Hematopoietic multipotent progenitor cell treated with erythropoietin and hydrocortisone succinate and interleukin-3 and kit ligand, for 15 days (in vitro differentiated cells): Measurements from ENCODE around the gene UBE2F.
"Not testable (repeated sequence)": the region's sequence is repeated elsewhere in the genome, so short reads cannot be mapped to it uniquely, and the experiment has no call there.

Experiments
- DNase-seq: peaks from one replicate; pipeline ENCODE4 v3.0.0-alpha.2; 2015; ENCODE audit warnings: low spot score

UBE2F gene

GRCh38 chr2:237980751-237981150 is 13.9 kb downstream of the UBE2F start:
- DNase-seq = no peak

GRCh38 chr2:237981621-237982020 is 14.8 kb downstream of the UBE2F start:
- not testable (repeated sequence) for DNase-seq

- no peak for DNase-seq
These were observed 15.4 kb downstream of the UBE2F start for GRCh38 chr2:237982039-237982725.

- DNase-seq = no peak
These were observed 17.1 kb downstream of the UBE2F start for GRCh38 chr2:237983922-237984321.

- no peak for DNase-seq
These were observed 20.5 kb downstream of the UBE2F start for GRCh38 chr2:237987268-237987667.

GRCh38 chr2:237993701-237994100 is 26.9 kb downstream of the UBE2F start:
- no peak for DNase-seq

GRCh38 chr2:237995036-237995435 is 28.2 kb downstream of the UBE2F start:
- DNase-seq = peak; percentile 46

GRCh38 chr2:237996021-237996593 is 29.3 kb downstream of the UBE2F start:
- peak; percentile 33 for DNase-seq

- DNase-seq = no peak
These were observed 30.7 kb downstream of the UBE2F start for GRCh38 chr2:237997521-237997920.

GRCh38 chr2:237998530-237998929 is 31.7 kb downstream of the UBE2F start:
- DNase-seq = no peak

- DNase-seq = no peak
These were observed 36.6 kb downstream of the UBE2F start for GRCh38 chr2:238003234-238004031.

GRCh38 chr2:238004077-238004830 is 37.4 kb downstream of the UBE2F start:
- DNase-seq = no peak

GRCh38 chr2:238005528-238005927 is 38.7 kb downstream of the UBE2F start:
- no peak for DNase-seq

GRCh38 chr2:238006510-238006909 is 39.7 kb downstream of the UBE2F start:
- no peak for DNase-seq

GRCh38 chr2:238007924-238008323 is 41.1 kb downstream of the UBE2F start:
- no peak for DNase-seq

- no peak for DNase-seq
These were observed 42.7 kb downstream of the UBE2F start for GRCh38 chr2:238009563-238009962.

GRCh38 chr2:238010572-238010971 is 43.8 kb downstream of the UBE2F start:
- DNase-seq = no peak

- DNase-seq = no peak
These were observed 47.0 kb downstream of the UBE2F start for GRCh38 chr2:238013806-238014205.

- no peak for DNase-seq
These were observed 48.9 kb downstream of the UBE2F start for GRCh38 chr2:238015705-238016104.

- DNase-seq = peak; percentile 20
These were observed 49.7 kb downstream of the UBE2F start for GRCh38 chr2:238016526-238016925.

GRCh38 chr2:238019962-238020361 is 53.1 kb downstream of the UBE2F start:
- DNase-seq = no peak

GRCh38 chr2:238020816-238021215 is 54.0 kb downstream of the UBE2F start:
- DNase-seq = no peak
